HG02759 (cell line): ENCODE data around the gene PTPRM.

Source experiments
- ATAC-seq: cut with Tn5 transposase; IDR thresholded peaks from one replicate; pipeline ENCODE4 v1.9.1; 2021; ENCODE audit warnings: mild to moderate bottlenecking, moderate library complexity; ENCODE audit not compliant: unreplicated experiment

The PTPRM gene

GRCh38 chr18:7885865-7886264 is 318.7 kb downstream of the PTPRM start:
- ATAC-seq: no peak

- no peak for ATAC-seq
Measured at GRCh38 chr18:7886436-7886835, 319.3 kb downstream of the PTPRM start.

GRCh38 chr18:7889515-7889914 is 322.4 kb downstream of the PTPRM start:
- ATAC-seq: no peak

GRCh38 chr18:7890075-7890474 is 323.0 kb downstream of the PTPRM start:
- ATAC-seq: no peak

DNA sequence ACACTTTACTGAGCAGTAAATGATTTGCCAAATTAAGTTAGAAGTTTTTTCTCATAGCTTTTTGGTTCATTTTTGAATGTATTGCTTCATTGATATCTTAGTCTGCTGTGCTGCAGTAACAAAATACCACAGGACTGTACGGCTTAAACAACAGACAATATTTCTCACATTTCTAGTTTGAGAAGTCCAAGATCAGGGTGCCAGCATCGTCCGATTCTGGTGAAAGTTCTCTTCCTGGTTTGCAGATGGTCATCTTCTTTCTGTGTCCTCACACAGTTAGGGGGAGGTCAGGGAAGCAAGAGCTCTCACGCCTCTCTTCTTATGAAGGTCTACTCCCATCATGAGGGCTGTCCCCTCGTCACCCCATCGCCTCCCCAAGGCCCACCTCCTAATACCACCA is 325.4 kb downstream of the PTPRM start:
- ATAC-seq: no peak

GRCh38 chr18:7894592-7894991 is 327.5 kb downstream of the PTPRM start:
- no peak for ATAC-seq

DNA sequence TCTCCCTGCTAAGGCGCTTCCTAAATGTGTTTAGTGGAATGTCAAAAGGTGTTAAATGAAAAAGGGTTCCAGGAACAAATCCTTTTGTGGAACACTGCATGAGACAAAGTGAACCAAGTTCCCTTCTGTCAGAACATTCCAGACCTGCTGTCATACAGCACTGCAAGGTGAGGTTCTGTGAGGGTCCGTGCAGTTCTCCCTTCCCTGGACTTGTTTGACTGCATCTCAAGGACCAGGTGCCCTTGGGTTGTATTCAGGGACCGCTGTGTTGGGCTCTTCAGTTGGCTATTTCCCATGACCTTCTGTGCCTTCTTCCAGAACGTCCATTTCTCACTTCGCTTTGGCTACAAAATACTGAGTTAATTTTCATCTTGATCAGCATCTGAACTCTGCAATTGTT is 328.2 kb downstream of the PTPRM start:
- no peak for ATAC-seq

- ATAC-seq: no peak
Measured at GRCh38 chr18:7896161-7896560, 329.0 kb downstream of the PTPRM start.

GRCh38 chr18:7896805-7897518 is 329.8 kb downstream of the PTPRM start:
- no peak for ATAC-seq

DNA sequence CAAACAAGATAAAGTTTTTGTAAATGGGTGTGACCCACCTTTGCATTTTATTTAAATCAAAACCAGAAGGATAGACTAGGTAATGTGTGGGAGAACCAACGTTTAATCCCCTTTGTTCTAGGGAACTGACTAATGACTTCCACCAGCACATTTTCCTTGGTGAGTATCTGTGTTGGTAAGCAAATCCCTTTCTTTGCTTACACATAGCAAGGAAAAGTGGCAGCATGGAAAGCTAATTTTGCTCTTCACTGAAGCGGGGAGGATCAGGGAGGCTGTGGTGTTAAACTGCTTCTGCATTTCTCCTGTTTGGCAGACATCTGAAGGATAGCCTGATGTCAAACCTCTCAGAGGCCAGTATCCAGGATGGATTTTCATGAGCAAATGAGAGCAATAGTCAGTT is 331.1 kb downstream of the PTPRM start:
- no peak for ATAC-seq

DNA sequence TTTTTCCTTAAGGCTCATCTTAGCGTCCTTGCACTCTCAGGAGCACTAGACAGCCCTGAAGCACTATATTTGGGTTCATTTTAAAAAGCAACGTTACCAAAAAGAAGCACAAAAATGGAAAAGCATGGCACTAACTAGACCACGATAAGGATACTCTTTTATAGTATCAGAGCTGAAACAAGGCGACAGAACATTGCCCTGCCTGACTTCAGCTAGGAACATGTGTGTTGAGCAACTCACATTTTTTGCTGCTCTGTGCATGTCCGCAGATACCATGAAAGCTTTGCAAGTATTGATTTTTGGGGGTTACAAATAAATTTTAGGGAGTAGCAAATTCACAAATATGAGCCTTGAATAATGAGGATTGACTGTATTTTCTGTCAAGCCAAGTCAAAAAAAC is 332.0 kb downstream of the PTPRM start:
- no peak for ATAC-seq

- ATAC-seq: no peak
Measured at GRCh38 chr18:7900091-7900490, 333.0 kb downstream of the PTPRM start.

DNA sequence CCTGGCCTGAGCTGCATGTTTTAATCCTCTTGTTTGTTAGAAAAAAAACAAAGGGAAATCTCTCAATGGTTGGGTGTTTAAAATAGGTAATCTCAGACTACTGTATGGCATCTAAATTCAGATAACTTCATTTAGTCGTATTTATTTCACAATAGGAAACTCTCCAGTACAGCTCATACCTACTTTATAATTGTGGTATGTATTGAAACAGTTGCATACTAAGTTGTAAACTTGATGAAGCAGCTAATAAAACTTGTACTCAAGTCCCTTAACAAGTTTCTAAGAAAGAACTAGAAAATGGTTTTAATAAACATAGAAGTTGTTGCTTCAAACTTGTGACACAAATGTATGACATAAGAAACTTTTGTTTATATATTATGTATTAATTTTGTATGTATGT is 334.5 kb downstream of the PTPRM start:
- no peak for ATAC-seq

- no peak for ATAC-seq
Measured at GRCh38 chr18:7902399-7902839, 335.3 kb downstream of the PTPRM start.

DNA sequence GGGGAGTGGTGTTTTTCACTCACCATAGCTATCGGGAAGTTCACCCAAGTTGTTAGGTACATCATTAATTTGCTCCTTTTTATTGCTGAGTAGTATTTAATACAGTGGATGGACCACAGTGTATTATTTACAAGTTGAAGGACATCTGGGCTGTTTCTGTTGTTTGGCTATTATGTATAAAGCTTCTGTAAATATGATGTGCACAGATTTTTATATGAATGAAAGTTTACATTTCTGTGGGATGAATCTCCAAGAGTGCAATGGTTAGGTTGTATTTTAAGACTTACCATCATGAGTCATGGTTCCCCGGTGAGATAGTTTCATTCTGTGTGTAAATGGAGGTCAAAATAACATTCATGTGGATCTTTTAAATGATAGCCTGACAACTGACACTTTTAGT is 337.4 kb downstream of the PTPRM start:
- no peak for ATAC-seq

GRCh38 chr18:7908681-7909299 is 341.7 kb downstream of the PTPRM start:
- ATAC-seq: no peak

GRCh38 chr18:7914834-7915670 is 347.9 kb downstream of the PTPRM start:
- no peak for ATAC-seq

DNA sequence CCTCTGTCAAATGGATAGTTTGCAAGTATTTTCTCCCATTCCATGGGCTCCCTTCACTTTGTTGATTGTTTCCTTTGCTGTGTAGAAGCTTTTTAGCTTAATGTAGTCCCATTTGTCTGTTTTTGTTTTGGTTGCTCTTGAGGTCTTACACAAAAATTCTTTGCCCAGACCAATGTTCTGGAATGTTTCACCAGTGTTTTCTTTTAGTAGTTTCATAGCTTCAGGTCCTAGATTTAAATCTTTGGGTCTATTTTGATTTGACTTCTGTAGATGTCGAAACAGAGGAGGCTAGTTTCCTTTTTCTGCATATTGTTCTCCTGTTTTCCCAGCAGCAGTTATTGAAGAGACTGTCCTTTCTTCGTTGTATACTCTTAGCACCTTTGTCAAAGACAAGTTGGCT is 351.6 kb downstream of the PTPRM start:
- no peak for ATAC-seq

GRCh38 chr18:7919565-7919964 is 352.4 kb downstream of the PTPRM start:
- no peak for ATAC-seq

DNA sequence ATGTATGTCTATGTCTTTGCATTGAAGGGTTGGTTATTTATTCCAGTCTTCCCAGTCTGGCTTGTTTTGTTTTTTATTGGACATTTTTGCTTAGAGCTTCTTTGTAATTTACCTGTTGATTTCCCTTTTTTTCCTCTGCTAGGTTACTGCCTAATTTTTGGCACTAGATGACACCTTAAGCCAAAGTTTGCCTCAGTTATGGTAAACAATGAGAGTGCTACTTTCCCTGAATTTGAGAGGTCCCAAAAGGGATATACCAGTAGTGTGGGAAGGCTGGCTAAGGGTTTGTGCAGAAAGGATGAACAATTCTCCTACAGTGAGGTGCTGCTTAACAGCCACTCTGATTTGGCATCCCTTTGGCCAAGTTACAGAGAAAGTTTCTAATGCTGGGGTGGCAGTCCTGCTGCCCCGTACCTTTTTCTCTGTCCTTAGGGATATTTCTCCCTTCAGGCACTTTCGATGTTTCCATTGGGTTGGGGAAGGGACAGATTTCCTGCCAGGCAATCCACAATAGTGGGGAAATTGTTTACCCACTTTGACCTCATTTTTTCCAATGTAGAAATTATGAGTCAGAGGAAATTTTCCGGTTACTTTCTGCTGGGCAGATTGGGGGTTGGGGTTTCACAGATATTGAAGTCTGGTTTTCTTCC is 354.9 kb downstream of the PTPRM start:
- no peak for ATAC-seq

DNA sequence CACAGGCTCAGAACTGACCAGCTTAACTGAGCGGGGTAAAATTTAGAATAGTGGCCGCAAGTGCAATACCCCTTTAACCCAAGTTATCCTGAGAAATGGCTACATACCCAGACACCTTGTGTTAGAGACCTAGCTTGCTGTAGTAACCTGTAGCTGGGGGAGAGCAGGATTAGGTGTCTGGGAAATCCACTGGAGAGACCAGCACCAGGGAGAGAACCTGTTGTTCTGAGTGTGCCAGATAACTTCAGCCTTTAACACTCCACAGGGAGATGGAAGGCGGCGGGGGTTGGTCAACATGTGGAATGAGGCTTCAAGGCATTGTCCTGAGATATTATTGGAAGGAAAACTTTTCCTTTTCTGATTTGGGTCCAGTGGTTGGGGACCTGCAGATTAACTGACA is 356.0 kb downstream of the PTPRM start:
- no peak for ATAC-seq
